HL-60 (cell line): ENCODE results near the gene YWHAQ.

Source experiments
- DNase-seq, 2 experiments: peaks; one replicate each; pipeline ENCODE4 v3.0.0-alpha.2; 2010 to 2020; ENCODE audit warnings: low read depth in 1 of 2, low spot score in 1 of 2
- H3K27ac ChIP-seq: fragments of 250-450 bp; sonication (Bioruptor Pico); replicated peaks from 2 replicates; pipeline ENCODE4 v1.5.1; 2020; ENCODE audit warnings: mild to moderate bottlenecking, moderate library complexity
- H3K27me3 ChIP-seq: fragments of 250-450 bp; sonication (Bioruptor Pico); 2 replicates; pipeline ENCODE4 v1.5.1; 2021; ENCODE audit warnings: mild to moderate bottlenecking, moderate library complexity; ENCODE audit not compliant: insufficient read depth, poor library complexity, severe bottlenecking
- H3K4me3 ChIP-seq: replicated peaks from 2 replicates; pipeline ENCODE4 v1.5.1; 2011; ENCODE audit warnings: mild to moderate bottlenecking, control low read depth, low read length; ENCODE audit not compliant: insufficient read depth
- CTCF ChIP-seq: IDR thresholded peaks from one replicate; pipeline ENCODE4 v1.5.1; 2011; ENCODE audit warnings: low read length, control low read depth, inconsistent platforms; ENCODE audit not compliant: insufficient read depth
- GABPA ChIP-seq: IDR thresholded peaks from 2 replicates; pipeline ENCODE4 v1.6.1; 2012; ENCODE audit warnings: low read depth
- POLR2AphosphoS5 ChIP-seq: IDR thresholded peaks from 2 replicates; pipeline ENCODE4 v1.6.1; 2012; ENCODE audit warnings: low read depth
- SPI1 ChIP-seq: IDR thresholded peaks from 2 replicates; pipeline ENCODE4 v1.6.1; 2012; ENCODE audit warnings: low read depth, mild to moderate bottlenecking, borderline replicate concordance
- TF ChIP-seq, protein P1 (sequence below): IDR thresholded peaks from 2 replicates; pipeline ENCODE4 v1.6.1; 2012; ENCODE audit warnings: low read depth; ENCODE audit not compliant: insufficient replicate concordance

YWHAQ gene

GRCh38 chr2:9631878-9632700 is 1.3 kb upstream of the YWHAQ start:
- no peak for TF ChIP-seq SPI1
- no peak for TF ChIP-seq POLR2AphosphoS5
- Histone ChIP-seq H3K27ac (no peak overlapping the region), H3K27me3 (no peaks in the 10 kb centered on the region), H3K4me3 (no peak overlapping the region)
- no peak for DNase-seq

DNA sequence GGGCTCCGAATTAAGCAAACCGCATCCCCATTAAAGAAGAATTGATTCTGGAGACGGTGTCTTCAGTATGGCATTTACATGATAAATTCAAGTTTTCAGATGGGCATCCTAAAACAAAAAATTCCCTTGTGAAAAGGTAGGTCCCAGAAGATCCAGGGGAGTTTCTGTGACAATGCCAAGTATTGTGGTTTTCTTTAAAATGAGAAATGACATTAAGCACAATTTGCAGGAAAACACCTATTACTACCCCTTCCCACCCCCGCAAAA is 689 bp upstream of the YWHAQ start:
- peak overlapping the region; percentile 91 for H3K4me3 ChIP-seq
- TF ChIP-seq POLR2AphosphoS5 (no peak), GABPA (no peak), CTCF (no peak), SPI1 (no peak)
- TF ChIP-seq, protein P1, sequence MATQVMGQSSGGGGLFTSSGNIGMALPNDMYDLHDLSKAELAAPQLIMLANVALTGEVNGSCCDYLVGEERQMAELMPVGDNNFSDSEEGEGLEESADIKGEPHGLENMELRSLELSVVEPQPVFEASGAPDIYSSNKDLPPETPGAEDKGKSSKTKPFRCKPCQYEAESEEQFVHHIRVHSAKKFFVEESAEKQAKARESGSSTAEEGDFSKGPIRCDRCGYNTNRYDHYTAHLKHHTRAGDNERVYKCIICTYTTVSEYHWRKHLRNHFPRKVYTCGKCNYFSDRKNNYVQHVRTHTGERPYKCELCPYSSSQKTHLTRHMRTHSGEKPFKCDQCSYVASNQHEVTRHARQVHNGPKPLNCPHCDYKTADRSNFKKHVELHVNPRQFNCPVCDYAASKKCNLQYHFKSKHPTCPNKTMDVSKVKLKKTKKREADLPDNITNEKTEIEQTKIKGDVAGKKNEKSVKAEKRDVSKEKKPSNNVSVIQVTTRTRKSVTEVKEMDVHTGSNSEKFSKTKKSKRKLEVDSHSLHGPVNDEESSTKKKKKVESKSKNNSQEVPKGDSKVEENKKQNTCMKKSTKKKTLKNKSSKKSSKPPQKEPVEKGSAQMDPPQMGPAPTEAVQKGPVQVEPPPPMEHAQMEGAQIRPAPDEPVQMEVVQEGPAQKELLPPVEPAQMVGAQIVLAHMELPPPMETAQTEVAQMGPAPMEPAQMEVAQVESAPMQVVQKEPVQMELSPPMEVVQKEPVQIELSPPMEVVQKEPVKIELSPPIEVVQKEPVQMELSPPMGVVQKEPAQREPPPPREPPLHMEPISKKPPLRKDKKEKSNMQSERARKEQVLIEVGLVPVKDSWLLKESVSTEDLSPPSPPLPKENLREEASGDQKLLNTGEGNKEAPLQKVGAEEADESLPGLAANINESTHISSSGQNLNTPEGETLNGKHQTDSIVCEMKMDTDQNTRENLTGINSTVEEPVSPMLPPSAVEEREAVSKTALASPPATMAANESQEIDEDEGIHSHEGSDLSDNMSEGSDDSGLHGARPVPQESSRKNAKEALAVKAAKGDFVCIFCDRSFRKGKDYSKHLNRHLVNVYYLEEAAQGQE = no peak
- no peak for DNase-seq
- H3K27me3 ChIP-seq = no peaks in the 10 kb centered on the region
- H3K27ac ChIP-seq = no peak overlapping the region

DNA sequence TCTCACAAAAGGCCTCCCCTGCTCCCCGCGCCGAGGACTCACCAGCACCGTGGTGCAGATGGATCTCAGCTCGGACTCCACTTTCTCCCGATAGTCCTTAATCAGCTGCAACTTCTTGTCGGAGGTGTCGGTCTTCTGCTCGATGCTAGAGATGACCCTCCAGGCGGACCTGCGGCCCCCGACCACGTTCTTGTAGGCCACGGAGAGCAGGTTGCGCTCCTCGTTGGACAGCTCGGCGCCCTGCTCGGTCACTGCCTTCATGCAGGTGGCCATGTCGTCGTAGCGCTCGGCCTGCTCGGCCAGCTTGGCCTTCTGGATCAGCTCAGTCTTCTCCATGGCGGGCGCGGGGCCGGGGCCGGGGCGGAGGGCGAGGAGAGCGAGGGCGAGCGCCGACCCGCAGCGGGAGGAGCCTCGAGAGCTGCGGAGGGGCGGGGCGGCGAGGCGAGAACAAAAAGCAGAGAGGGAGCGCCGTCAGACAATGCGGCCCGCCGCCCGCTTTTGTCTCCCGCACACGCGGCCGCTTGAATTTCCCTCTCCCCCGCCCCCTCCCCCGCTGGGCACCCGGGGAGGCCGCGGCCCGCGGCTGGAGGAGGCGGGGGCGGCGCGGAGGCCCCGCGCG is 571 bp downstream of the YWHAQ start:
- Histone ChIP-seq H3K4me3 (peak overlapping the region; percentile 91), H3K27me3 (no peaks in the 10 kb centered on the region), H3K27ac (peak overlapping the region; percentile 92)
- TF ChIP-seq SPI1 = no peak
- TF ChIP-seq POLR2AphosphoS5 = no peak
- TF ChIP-seq CTCF = no peak
- TF ChIP-seq GABPA = no peak
- TF ChIP-seq, protein P1 = peak; percentile 6
- peak in 1 of 2 experiments; percentile 65 for DNase-seq

- DNase-seq = peak in 1 of 2 experiments; percentile 17
- peak overlapping the region; percentile 91 for H3K4me3 ChIP-seq
- peak overlapping the region; percentile 92 for H3K27ac ChIP-seq
- no peaks in the 10 kb centered on the region for H3K27me3 ChIP-seq
- TF ChIP-seq, protein P1 = no peak
- 0 out of 2 replicates have a peak, but pooled peaks have one; percentile 18 for TF ChIP-seq SPI1
Measured at GRCh38 chr2:9629222-9630116, 1.3 kb downstream of the YWHAQ start.
